Heart right ventricle (tissue), 16 donors: ENCODE data around the gene HOTAIR. TPM values are rescaled to one million over a fixed set of nuclear protein-coding genes. Genes with fewer than 3 reads are reported as not detected.

ENCODE experiments used
- ATAC-seq, 8 donors: fragments of 200-7000 bp; cut with Tn5 transposase; one replicate each; pipeline ENCODE4 v1.9.1; 2020; ENCODE audit warnings: mild to moderate bottlenecking in 8 of 8, moderate library complexity in 8 of 8, moderate number of reproducible peaks in 1 of 8
- DNase-seq, 2 donors: peaks; one replicate each; pipeline ENCODE4 v3.0.0-alpha.2; 2020
- H3K27ac ChIP-seq, 10 donors: fragments of 200-600 bp; sonication (generic) in 2 of 10; one replicate each; pipeline versions ENCODE4 v1.5.0 to v1.8.0; 2020 to 2022; ENCODE audit warnings: mild to moderate bottlenecking in 3 of 10
- H3K27me3 ChIP-seq, 7 donors: fragments of 200-600 bp; one replicate each; pipeline ENCODE4 v1.8.0; 2021 to 2022; ENCODE audit warnings: mild to moderate bottlenecking in 2 of 7
- H3K36me3 ChIP-seq, 9 donors: fragments of 200-600 bp; sonication (generic) in 1 of 9; one replicate each; pipeline versions ENCODE4 v1.5.0 to v1.8.0; 2020 to 2022; ENCODE audit warnings: mild to moderate bottlenecking in 2 of 9
- H3K4me1 ChIP-seq, 9 donors: fragments of 200-600 bp; sonication (generic) in 1 of 9; one replicate each; pipeline versions ENCODE4 v1.5.0 to v1.8.0; 2020 to 2022; ENCODE audit warnings: mild to moderate bottlenecking in 4 of 9
- H3K4me3 ChIP-seq, 10 donors: fragments of 200-600 bp; sonication (generic) in 2 of 10; one replicate each; pipeline versions ENCODE4 v1.5.0 to v1.8.0; 2020 to 2022; ENCODE audit warnings: mild to moderate bottlenecking in 7 of 10, moderate library complexity in 2 of 10
- H3K9me3 ChIP-seq, 11 donors: fragments of 200-600 bp in 10 of 11; sonication (generic) in 2 of 11; one replicate each; pipeline versions ENCODE4 v1.5.0 to v1.8.0; 2013 to 2022; ENCODE audit warnings: mild to moderate bottlenecking in 2 of 11, control low read depth in 1 of 11, moderate library complexity in 1 of 11
- CTCF ChIP-seq, 9 donors: fragments of 200-600 bp; sonication (generic) in 2 of 9; IDR thresholded peaks; one replicate each; pipeline versions ENCODE4 v1.5.0 to v1.8.0; 2021 to 2022; ENCODE audit warnings: antibody characterized with exemption in 9 of 9, mild to moderate bottlenecking in 5 of 9, moderate library complexity in 1 of 9
- WGBS, 2 donors: extraction: QIAGEN DNeasy Blood & Tissue Kit; methylation state at CpG; one replicate each; pipeline ENCODE4 v1.1.7; 2013; ENCODE audit warnings: inconsistent platforms in 1 of 2; 5-methylcytosine and 5-hydroxymethylcytosine counted together
- intact Hi-C, 10 donors: fragments of 100-400 bp; cut with DNase I; formaldehyde crosslinking; loops; one replicate each; pipeline versions ENCODE4 v1.11.1 to v1.14.2; 2022
- polyA plus RNA-seq, 2 donors: library from polyadenylated mRNA; stranded (reverse); fragments of 200-250 nt; gene quantifications; one replicate each; pipeline ENCODE4 v1.2.3, GENCODE V29; 2013
- total RNA-seq, 10 donors: library from RNA; stranded (reverse); fragmentation: NEBNext Ultra II Directional in 3 of 10; extraction: Animal tissue kit (Norgen Biotek cat#: 25700) in 3 of 10; gene quantifications; one replicate each; pipeline versions ENCODE4 v1.2.1 to v1.2.4, GENCODE V29; 2021 to 2023
- donor health status: Arrhythmogenic right ventricular cardiomyopathy.
- donor health status: ischemic (EF 13 %, LVEDD 7.1; RV severe dilation, severe dysfunction).
- donor health status: healthy with polysubstance abuse.
- donor health status: DM: no; HTN: yes; CAD: no.
- donor health status: DM: no; HTN: no; CAD: no.
- donor health status: ischemic (EF 25% LVEDD 6.9; RV normal size, moderate dysfunction).
- donor health status: ischemic (EF 25% LVEDD 5.7; RV mildly dilated, moderate dysfunction).
- donor health status: healthy.
- donor health status: DM: yes; HTN: yes; CAD: no.
- donor health status: Ischemic cardiomyopathy.
- donor health status: ischemic (EF 35%, LVEDD 5.7; RV mildly dilated, moderate dysfunction).
- donor health status: nonischemic (EF 11% LVEDD 7.7; RV severe dilation, severe dysfunction).
- donor health status: DM: yes; HTN: yes; CAD: no.
- donor health status: PGD.
- donor health status: ischemic (EF 29% LVEDD 5.4; RV normal size, mild dysfunction).
- donor health status: nonischemic (EF 23%, LVEDD 6.1; RV moderate dilation, normal function).

Gene HOTAIR
- total and polyA plus RNA-seq, 12 donors: not detected

- H3K4me3 ChIP-seq: no peak overlapping the region
- peaks cover 0 to 11% (median 3%) of the 10 kb centered on the region in 9 donors for H3K4me1 ChIP-seq
- H3K9me3 ChIP-seq: no peaks in the 10 kb centered on the region
- DNase-seq: no peak
- no peak overlapping the region for H3K27ac ChIP-seq
- TF ChIP-seq CTCF (IDR thresholded peaks at IDR 0.05): no peak
- 8% methylated on average over 39 of the region's 39 CpGs for WGBS, 2 donors
- H3K27me3 ChIP-seq: peaks cover 66 to 100% (median 100%) of the 10 kb centered on the region in 7 donors
- H3K36me3 ChIP-seq: no peaks in the 10 kb centered on the region
- ATAC-seq: no peak
- intact Hi-C loops: no loop called here
Observed at GRCh38 chr12:53960187-53961024, 14.3 kb downstream of the HOTAIR start.

GRCh38 chr12:53959314-53959713, 15.4 kb downstream of the HOTAIR start:
- no peaks in the 10 kb centered on the region for H3K36me3 ChIP-seq
- intact Hi-C loops: no loop called here
- H3K4me3 ChIP-seq: no peak overlapping the region
- H3K27ac ChIP-seq: no peak overlapping the region
- H3K4me1 ChIP-seq: peaks cover 0 to 11% (median 3%) of the 10 kb centered on the region in 9 donors
- no peak for DNase-seq
- TF ChIP-seq CTCF (IDR thresholded peaks at IDR 0.05): no peak
- no peak for ATAC-seq
- WGBS, 2 donors: 4 to 18% methylated on average over 4 of the region's 4 CpGs
- no peaks in the 10 kb centered on the region for H3K9me3 ChIP-seq
- H3K27me3 ChIP-seq: peaks cover 70 to 100% (median 100%) of the 10 kb centered on the region in 7 donors

- Histone ChIP-seq H3K4me1 (peaks cover 0 to 12% (median 0%) of the 10 kb centered on the region in 9 donors), H3K27ac (no peak overlapping the region), H3K27me3 (peaks cover 73 to 100% (median 100%) of the 10 kb centered on the region in 7 donors), H3K4me3 (no peak overlapping the region), H3K9me3 (no peaks in the 10 kb centered on the region), H3K36me3 (no peaks in the 10 kb centered on the region)
- no peak for DNase-seq
- no peak for ATAC-seq
- 9 to 12% methylated on average over 3 of the region's 3 CpGs for WGBS, 2 donors
- intact Hi-C loops: no loop called here
- TF ChIP-seq CTCF (IDR thresholded peaks at IDR 0.05): no peak
Observed at GRCh38 chr12:53958128-53958527, 16.6 kb downstream of the HOTAIR start.

GRCh38 chr12:53956914-53957536, 17.7 kb downstream of the HOTAIR start:
- DNase-seq (no peak), ATAC-seq (peak in 1 of 8 donors; percentile 40)
- Histone ChIP-seq H3K4me3 (no peak overlapping the region), H3K27ac (no peak overlapping the region), H3K27me3 (peaks cover 78 to 100% (median 100%) of the 10 kb centered on the region in 7 donors), H3K36me3 (no peaks in the 10 kb centered on the region), H3K9me3 (no peaks in the 10 kb centered on the region), H3K4me1 (peaks cover 0 to 18% (median 2%) of the 10 kb centered on the region in 9 donors)
- intact Hi-C loops: no loop called here
- TF ChIP-seq CTCF (IDR thresholded peaks at IDR 0.05): no peak
- 9 to 12% methylated on average over 11 of the region's 11 CpGs for WGBS, 2 donors
